Mucosa of rectum (tissue), 2 donors: ENCODE results near the gene ZNF71.
A peak's percentile ranks its signal among the peaks of the same experiment; 100 is the strongest.

Source experiments
- H3K27ac ChIP-seq, 2 donors: one replicate each; pipeline ENCODE4 v1.7.0; 2013; ENCODE audit warnings: inconsistent platforms in 2 of 2, low read depth in 2 of 2, low read length in 2 of 2
- H3K27me3 ChIP-seq, 2 donors: one replicate each; pipeline ENCODE4 v1.7.0; 2013; ENCODE audit warnings: low read length in 2 of 2; ENCODE audit not compliant: control insufficient read depth in 2 of 2, insufficient read depth in 2 of 2
- H3K36me3 ChIP-seq, 2 donors: one replicate each; pipeline ENCODE4 v1.7.0; 2013; ENCODE audit warnings: low read length in 2 of 2; ENCODE audit not compliant: control insufficient read depth in 2 of 2, insufficient read depth in 2 of 2
- H3K4me1 ChIP-seq, 2 donors: one replicate each; pipeline ENCODE4 v1.7.0; 2013; ENCODE audit warnings: low read length in 2 of 2, mild to moderate bottlenecking in 1 of 2; ENCODE audit not compliant: control insufficient read depth in 2 of 2, insufficient read depth in 2 of 2
- H3K4me3 ChIP-seq, 2 donors: one replicate each; pipeline ENCODE4 v1.7.0; 2013; ENCODE audit warnings: low read length in 2 of 2
- H3K9ac ChIP-seq, 2 donors: one replicate each; pipeline ENCODE4 v1.7.0; 2013; ENCODE audit warnings: low read length in 2 of 2, low read depth in 1 of 2, mild to moderate bottlenecking in 1 of 2
- H3K9me3 ChIP-seq, 2 donors: one replicate each; pipeline ENCODE4 v1.7.0; 2013; ENCODE audit warnings: low read length in 2 of 2; ENCODE audit not compliant: control insufficient read depth in 2 of 2
- donor health status: healthy.
- donor health status: Normal muscosa, but diverticular disease.

Gene ZNF71

DNA sequence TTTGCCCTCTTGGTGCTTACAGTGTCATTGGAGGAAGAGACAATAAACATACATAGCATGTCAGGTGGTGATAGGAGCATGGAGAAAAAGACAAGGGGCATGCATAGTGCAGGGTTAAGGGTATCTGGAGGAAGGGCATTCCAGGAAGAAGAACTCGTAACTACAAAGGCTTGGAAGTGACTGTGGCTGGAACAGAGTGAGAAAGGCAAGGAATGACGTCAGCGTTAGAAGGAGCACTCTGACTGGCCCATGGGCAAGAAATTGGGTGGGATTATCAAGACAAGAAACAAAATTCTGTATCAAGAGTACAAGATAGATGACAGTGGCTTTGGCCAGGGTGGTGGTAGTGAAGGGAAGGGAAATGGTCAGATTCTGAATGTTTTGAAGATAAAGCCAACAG is 59.0 kb downstream of the ZNF71 start:
- Histone ChIP-seq H3K27ac (no peak overlapping the region), H3K9me3 (peaks cover under 1 to 2% of the 10 kb centered on the region in 2 donors), H3K4me1 (no peaks in the 10 kb centered on the region), H3K27me3 (no peaks in the 10 kb centered on the region), H3K4me3 (no peak overlapping the region), H3K36me3 (no peaks in the 10 kb centered on the region), H3K9ac (no peak overlapping the region)

DNA sequence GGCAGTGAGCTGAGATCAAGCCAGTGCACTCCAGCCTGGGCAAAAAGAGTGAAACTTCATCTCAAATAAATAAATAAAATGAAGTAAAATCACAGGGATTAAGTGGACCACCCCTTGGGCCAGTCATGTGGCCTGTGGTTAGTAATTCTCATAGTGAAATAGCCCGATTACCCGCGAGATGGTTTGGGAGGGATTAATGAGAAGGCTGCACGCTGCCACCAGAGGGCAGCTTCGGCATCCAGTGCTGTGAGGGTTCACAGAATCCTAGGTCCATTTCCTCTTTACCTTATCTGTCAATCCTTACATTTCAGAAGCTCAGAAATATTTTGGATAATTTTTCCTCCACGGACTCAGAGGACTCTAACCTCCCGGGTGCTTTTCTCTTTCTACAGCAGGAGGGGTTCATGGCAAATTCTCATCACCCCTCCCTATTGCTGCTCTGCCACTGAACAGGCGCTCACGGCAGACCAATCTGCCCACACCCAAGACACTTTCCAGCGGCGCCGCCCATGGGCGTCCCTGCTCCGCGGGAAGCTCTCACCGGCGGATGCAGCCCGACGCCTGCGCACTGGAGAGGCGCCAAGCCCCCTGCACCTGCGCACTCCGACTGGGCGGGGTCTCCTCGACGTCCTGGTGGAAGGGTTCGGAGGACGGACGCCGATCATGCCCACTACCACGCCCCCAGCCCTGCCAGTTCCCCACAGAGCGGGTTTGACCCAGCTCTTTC is 65.4 kb downstream of the ZNF71 start:
- Histone ChIP-seq H3K9me3 (peaks cover 3 to 6% of the 10 kb centered on the region in 2 donors), H3K27me3 (no peaks in the 10 kb centered on the region), H3K4me3 (peak overlapping the region in 1 of 2 donors; percentile 20), H3K4me1 (no peaks in the 10 kb centered on the region), H3K27ac (no peak overlapping the region), H3K9ac (no peak overlapping the region), H3K36me3 (no peaks in the 10 kb centered on the region)

DNA sequence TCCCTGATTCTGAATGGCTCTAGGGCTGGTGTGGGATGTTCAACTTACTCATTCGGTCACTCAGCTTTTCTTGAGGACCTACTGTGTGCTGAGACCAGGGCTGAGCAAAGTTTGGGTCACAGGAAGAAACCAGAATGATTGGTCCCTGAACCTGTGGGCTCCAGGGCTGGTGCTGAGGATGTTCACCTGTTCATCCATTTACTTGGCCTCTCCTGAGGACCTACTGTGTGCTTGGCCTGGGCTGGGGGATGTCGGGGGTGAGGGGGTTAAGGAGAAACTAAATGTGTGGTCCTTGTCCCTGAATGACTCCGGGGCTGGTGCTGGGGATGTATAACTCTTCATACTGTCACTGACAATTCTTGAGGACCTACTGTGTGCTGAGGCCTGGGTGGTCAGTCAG is 66.1 kb downstream of the ZNF71 start:
- H3K27me3 ChIP-seq = no peaks in the 10 kb centered on the region
- no peak overlapping the region for H3K27ac ChIP-seq
- no peak overlapping the region for H3K9ac ChIP-seq
- H3K4me3 ChIP-seq = no peak overlapping the region
- H3K4me1 ChIP-seq = no peaks in the 10 kb centered on the region
- H3K36me3 ChIP-seq = no peaks in the 10 kb centered on the region
- peaks cover 3 to 6% of the 10 kb centered on the region in 2 donors for H3K9me3 ChIP-seq

DNA sequence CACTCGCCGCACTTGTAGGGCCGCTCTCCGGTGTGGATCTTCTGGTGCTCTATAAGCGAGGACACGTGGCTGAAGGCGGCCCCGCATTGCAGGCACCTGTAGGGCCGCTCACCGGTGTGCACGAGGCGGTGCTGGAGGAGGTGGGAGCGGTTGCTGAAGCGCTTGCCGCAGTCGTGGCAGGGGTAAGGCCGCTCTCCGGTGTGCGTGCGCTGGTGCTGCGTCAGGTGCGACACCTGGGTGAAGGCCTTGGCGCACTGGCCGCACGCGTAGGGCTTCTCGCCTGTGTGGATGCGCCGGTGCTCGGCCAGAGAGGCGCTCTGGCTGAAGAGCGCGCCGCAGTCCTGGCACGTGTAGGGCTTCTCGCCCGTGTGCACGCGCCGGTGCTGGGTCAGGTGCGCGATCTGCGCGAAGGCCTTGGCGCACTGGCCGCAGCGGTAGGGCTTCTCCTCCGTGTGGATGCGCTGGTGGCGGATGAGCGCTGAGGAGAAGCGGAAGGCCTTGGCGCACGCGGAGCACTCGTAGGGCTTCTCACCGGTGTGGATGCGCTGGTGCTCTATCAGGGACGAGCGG is 68.9 kb downstream of the ZNF71 start:
- no peak overlapping the region for H3K4me3 ChIP-seq
- no peak overlapping the region for H3K9ac ChIP-seq
- no peak overlapping the region for H3K27ac ChIP-seq
- H3K27me3 ChIP-seq = no peaks in the 10 kb centered on the region
- H3K4me1 ChIP-seq = no peaks in the 10 kb centered on the region
- H3K36me3 ChIP-seq = no peaks in the 10 kb centered on the region
- H3K9me3 ChIP-seq = peaks cover 3 to 12% of the 10 kb centered on the region in 2 donors

DNA sequence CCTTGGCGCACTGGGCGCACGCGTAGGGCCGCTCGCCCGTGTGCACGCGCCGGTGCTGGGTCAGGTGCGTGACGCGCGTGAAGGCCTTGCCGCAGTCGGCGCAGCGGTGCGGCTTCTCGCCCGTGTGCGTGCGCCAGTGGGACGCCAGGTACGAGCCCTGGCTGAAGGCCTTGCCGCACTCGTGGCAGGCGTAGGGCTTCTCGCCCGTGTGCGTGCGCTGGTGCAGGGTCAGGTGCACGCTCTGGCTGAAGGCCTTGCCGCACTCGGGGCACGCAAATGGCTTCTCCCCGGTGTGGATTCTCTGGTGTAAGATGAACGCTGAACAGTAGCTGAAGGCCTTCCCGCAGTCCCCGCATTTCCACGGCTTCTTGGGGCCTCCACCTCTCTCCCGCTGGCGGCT is 69.4 kb downstream of the ZNF71 start:
- Histone ChIP-seq H3K9me3 (peaks cover 0 to 12% of the 10 kb centered on the region in 2 donors), H3K4me1 (no peaks in the 10 kb centered on the region), H3K27ac (no peak overlapping the region), H3K27me3 (no peaks in the 10 kb centered on the region), H3K9ac (no peak overlapping the region), H3K4me3 (no peak overlapping the region), H3K36me3 (no peaks in the 10 kb centered on the region)

DNA sequence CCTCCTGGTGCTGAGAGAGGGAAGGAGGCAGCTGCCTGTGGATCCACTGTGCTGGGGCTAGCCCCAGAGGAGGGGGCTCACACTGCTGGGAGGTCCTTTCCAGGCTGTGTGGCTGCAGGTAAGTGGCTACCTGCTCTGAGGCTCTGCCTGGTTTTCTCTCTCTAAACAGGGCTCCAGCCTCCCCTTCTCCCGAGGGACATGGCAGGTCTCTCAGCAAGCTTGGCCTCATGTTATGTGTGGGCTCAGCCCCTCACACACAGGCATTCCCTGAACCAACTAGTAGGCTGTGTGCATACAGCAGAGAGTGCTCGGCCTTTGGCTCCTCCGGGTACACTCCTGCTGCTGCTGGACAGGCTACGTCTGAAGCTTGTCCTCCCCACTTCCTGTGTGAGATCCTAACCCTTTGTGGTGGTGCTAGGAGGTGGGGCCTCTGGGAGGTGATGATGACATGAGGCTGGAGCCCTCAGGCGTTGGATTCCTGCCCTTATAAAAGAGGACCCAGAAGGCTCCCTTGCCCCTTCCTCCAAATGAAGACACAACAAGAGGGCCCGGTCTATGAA is 72.3 kb downstream of the ZNF71 start:
- Histone ChIP-seq H3K4me3 (no peak overlapping the region), H3K9ac (no peak overlapping the region), H3K27me3 (no peaks in the 10 kb centered on the region), H3K9me3 (peaks cover 5 to 6% of the 10 kb centered on the region in 2 donors), H3K4me1 (peaks cover 3 to 5% of the 10 kb centered on the region in 2 donors), H3K36me3 (no peaks in the 10 kb centered on the region), H3K27ac (no peak overlapping the region)

DNA sequence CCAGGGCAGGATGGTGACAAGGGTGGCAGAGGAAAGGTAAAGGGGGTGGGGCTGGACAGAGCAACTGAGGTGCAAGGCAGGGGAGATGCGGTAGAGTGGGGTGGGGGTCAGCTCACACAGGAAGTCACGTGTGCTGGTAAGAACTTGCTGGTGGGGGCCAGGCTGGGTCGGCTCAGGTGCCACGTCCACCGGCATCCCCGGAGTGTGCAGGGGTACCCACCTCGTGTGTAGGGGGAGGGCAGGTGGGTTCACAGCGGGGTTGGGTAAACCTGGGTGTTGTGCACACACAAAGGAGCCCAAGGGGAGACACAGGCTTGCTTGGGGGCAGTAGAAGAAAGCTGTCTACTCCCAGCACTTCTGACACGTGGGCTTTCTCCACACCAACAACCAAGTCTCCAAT is 73.6 kb downstream of the ZNF71 start:
- H3K4me1 ChIP-seq = peaks cover 3 to 5% of the 10 kb centered on the region in 2 donors
- H3K27ac ChIP-seq = no peak overlapping the region
- no peaks in the 10 kb centered on the region for H3K36me3 ChIP-seq
- no peaks in the 10 kb centered on the region for H3K27me3 ChIP-seq
- H3K9ac ChIP-seq = no peak overlapping the region
- H3K4me3 ChIP-seq = no peak overlapping the region
- peaks cover 5 to 6% of the 10 kb centered on the region in 2 donors for H3K9me3 ChIP-seq

DNA sequence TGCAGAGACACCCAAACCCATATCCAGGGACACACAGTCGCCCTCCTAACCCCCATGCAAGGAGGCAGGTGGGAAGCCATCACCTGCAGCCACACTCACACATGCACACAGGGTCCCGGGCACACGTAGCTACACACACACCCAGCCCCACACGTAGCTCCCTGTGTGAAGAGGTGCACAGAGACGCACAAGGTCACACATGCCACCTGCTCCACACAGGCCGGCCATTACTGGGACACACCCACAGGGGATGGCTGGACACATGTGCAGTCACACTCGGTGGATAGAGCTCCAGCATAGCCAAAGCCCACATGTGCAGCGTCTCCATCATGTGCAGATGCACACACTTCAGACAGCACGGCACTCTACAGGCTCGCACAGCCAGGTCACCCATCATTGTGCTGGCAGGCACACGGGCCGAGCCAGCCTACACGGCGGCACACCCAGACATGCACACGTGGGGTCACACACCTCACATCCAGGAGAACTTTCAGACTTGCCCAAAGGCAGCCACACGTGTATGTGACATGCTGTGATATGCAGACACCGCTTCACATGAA is 75.4 kb downstream of the ZNF71 start:
- Histone ChIP-seq H3K9me3 (peaks cover 5 to 6% of the 10 kb centered on the region in 2 donors), H3K4me1 (peaks cover 3 to 5% of the 10 kb centered on the region in 2 donors), H3K27me3 (no peaks in the 10 kb centered on the region), H3K4me3 (peak overlapping the region; percentile 83 to 84), H3K27ac (no peak overlapping the region), H3K36me3 (no peaks in the 10 kb centered on the region), H3K9ac (no peak overlapping the region)

DNA sequence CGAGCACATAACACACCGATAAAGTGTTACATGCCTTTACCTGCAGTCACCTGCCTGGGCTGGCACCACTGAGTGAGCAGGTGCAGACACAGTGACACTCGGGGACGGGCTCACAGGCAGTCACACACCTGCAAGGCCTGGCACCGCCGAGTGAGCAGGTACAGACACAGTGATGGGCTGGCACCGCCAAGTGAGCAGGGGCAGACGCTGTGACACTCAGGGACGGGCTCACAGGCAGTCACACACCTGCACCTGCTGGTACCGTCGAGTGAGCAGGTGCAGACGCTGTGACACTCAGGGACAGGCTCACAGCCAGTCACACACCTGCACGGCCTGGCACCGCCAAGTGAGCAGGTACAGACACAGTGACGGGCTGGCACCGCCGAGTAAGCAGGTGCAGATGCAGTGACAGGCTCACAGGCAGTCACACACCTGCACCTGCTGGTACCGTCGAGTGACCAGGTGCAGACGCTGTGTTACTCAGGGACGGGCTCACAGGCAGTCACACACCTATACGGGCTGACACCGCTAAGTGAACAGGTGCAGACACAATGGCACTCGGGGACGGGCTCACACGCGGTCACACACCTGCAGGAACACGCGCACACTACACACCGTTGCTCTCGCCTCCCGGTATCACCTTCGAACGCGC is 76.0 kb downstream of the ZNF71 start:
- H3K4me1 ChIP-seq = peaks cover 3 to 5% of the 10 kb centered on the region in 2 donors
- no peaks in the 10 kb centered on the region for H3K36me3 ChIP-seq
- H3K27ac ChIP-seq = no peak overlapping the region
- peak overlapping the region; percentile 83 to 84 for H3K4me3 ChIP-seq
- peaks cover 5 to 6% of the 10 kb centered on the region in 2 donors for H3K9me3 ChIP-seq
- H3K9ac ChIP-seq = peak overlapping the region; percentile 60 to 67
- H3K27me3 ChIP-seq = no peaks in the 10 kb centered on the region

DNA sequence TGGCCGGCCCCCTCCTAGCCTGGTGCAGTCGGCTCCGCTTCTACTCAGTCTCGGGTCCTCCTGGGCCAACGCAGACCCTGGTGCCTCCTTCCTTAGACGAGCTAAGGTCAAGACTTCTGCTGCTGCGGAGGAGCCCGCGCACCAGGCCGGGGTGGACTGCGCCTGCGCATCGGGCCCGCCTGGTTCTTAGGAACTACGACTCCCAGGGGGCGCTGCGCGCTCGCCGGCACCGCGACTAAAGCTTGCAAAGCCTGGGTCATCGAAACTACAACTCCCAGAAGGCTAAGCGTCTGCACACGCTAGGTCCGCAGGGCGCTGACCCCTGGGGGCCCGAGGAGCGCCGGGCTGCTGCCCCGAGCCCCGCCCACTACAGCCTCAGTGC is 76.5 kb downstream of the ZNF71 start, which contains the start of gene ZNF835:
TSS of gene ZNF835 (minus strand) at position 145 of the 382 bp plus-strand sequence. CDS start 6,559 bp downstream, outside the sequence.
- Histone ChIP-seq H3K27me3 (no peaks in the 10 kb centered on the region), H3K36me3 (no peaks in the 10 kb centered on the region), H3K27ac (no peak within 1 kb of the TSS), H3K9me3 (peaks cover 5 to 6% of the 10 kb centered on the region in 2 donors), H3K4me1 (peaks cover 3 to 5% of the 10 kb centered on the region in 2 donors), H3K9ac (peak within 1 kb of the TSS; percentile 60 to 67), H3K4me3 (peak within 1 kb of the TSS; percentile 83 to 84)
